GM23248 (cell line): ENCODE results near the gene TRIM58.

Experiments used
- EZH2 ChIP-seq: fragments of 200-600 bp; sonication (generic); IDR thresholded peaks from 2 replicates; pipeline ENCODE4 v1.6.1; 2018; ENCODE audit warnings: antibody characterized with exemption, mild to moderate bottlenecking; ENCODE audit not compliant: insufficient read depth, poor library complexity, severe bottlenecking
- EZH2phosphoT487 ChIP-seq: fragments of 200-600 bp; sonication (generic); IDR thresholded peaks from 2 replicates; pipeline ENCODE4 v1.6.1; 2018; ENCODE audit warnings: antibody characterized with exemption, moderate library complexity, mild to moderate bottlenecking, low read depth; ENCODE audit not compliant: insufficient read depth

GRCh38 chr1:247904122-247904521, 47.1 kb downstream of the TRIM58 start:
- no peak for TF ChIP-seq EZH2
- TF ChIP-seq EZH2phosphoT487 = no peak
